HG02571 (cell line): ENCODE results near the gene PCGF3.
"Not testable (repeated sequence)": the region's sequence is repeated elsewhere in the genome, so short reads cannot be mapped to it uniquely, and the experiment has no call there.

ENCODE experiments used
- ATAC-seq: cut with Tn5 transposase; IDR thresholded peaks from one replicate; pipeline ENCODE4 v1.9.1; 2021; ENCODE audit warnings: mild to moderate bottlenecking, moderate library complexity; ENCODE audit not compliant: unreplicated experiment

PCGF3 gene

DNA sequence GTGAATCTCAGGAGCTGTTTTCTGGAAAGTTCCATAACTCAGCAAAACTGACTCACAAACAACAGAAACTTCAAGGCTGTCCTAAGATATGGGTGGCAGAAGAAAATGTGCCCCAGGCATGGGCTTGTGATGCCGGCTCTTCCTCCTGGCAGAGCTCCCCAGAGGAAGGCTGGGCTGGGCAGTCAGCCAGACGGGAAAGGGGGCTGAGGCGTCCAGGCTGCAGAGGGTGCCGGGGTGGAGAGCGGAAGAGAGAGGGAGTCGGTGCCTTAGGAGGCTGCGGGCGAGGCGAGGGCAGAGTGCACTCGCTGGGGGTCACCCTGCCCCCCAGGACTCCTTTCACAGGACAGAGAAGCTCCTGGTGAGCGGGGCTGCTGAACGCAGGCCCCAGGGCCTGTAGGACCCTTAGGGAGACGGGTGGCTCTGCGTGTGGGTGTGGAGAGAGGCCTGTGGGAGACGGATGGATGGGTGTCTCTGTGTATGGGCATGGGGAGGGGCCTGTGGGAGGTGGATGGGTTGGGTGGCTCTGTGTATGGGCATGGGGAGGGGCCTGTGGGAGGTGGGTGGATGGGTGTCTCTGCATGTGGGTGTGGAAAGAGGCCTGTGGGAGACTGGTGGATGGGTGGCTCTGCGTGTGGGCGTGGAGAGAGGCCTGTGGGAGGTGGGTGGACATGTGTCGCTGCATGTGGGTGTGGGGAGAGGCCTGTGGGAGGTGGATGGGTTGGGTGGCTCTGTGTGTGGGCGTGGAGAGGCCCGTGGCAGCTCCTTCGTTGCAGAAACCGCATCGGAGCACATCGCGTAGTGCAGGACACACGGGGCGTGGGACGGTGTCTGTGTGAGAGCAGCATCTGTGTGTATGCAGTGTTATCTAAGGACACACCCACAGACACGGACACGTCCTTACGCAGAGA, 15.9 kb downstream of the PCGF3 start:
- no peak for ATAC-seq

DNA sequence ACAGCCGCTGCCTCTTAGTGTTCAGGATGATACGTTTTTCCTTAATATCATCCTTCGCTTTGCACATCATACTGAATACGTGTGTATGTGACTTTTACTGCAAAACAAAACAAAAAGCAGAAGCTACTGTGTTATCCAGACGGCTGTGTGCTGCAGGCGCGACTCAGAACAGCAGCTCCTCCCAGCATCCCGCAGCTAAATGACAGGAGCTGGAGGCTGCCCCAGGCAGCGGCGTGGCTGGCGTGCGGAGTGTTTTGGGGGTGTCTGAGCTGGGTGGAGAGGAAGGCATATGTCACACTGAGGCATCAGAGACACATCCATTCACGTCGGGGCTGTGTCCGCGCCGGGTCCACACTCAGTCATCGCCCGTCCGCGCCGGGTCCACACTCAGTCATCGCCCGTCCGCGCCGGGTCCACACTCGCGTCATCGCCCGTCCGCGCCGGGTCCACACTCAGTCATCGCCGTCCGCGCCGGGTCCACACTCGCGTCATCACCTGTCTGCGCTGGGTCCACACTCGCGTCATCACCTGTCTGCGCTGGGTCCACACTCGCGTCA, 16.6 kb downstream of the PCGF3 start:
- ATAC-seq: no peak

DNA sequence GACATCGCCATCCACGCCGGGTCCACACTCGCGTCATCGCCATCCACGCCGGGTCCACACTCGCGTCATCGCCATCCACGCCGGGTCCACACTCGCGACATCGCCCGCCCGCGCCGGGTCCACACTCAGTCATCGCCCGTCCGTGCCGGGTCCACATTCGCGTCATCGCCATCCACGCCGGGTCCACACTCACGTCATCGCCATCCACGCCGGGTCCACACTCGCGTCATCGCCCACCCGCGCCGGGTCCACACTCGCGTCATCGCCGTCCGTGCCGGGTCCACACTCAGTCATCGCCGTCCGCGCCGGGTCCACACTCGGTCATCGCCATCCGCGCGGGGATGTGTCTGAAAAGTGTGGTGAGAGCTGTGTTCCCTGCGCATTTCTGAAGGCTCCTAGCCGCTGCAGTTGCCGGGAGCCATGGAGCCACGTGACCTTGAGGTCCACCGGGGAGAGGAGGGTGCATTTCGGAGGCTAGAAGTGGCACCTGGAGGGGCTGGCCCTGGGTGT, 17.3 kb downstream of the PCGF3 start:
- ATAC-seq: no peak

DNA sequence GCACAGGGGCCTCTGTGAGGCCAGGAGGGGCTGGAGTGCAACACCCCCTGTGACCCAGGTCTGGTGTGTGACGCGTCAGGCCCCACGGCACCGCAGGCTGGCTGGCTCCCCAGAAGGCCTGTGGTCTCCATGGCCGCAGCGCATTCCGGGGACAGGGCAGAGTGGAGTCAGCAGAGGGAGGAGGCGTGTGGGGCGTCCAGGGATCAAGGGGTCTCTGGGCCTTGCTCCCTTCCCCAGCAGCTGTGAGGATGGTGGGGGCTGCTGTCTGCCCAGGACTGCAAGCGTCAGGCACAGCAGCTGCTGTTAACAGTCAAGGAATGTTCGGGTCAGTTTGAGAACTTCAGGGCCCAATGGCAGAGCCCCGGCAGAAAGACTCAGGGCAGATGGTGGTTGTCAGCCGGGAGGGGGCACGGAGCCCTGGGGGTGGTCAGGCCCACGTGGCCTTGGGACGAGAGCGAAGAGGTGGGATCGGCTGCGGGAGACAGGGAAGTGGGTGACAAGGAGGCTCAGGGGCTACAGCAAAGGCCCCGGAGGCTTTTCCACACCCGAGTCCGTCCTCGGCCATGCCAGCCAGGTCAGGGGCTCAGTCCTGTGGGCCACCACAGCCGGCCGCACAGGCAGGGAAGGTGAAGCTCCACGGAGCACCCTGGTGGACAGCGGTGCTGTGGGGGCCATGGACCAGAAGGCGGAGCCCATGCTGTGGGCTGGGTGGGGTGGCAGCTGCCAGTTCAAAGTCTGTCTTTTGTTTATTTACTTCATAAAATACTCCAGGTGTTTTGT, 18.3 kb downstream of the PCGF3 start:
- no peak for ATAC-seq

DNA sequence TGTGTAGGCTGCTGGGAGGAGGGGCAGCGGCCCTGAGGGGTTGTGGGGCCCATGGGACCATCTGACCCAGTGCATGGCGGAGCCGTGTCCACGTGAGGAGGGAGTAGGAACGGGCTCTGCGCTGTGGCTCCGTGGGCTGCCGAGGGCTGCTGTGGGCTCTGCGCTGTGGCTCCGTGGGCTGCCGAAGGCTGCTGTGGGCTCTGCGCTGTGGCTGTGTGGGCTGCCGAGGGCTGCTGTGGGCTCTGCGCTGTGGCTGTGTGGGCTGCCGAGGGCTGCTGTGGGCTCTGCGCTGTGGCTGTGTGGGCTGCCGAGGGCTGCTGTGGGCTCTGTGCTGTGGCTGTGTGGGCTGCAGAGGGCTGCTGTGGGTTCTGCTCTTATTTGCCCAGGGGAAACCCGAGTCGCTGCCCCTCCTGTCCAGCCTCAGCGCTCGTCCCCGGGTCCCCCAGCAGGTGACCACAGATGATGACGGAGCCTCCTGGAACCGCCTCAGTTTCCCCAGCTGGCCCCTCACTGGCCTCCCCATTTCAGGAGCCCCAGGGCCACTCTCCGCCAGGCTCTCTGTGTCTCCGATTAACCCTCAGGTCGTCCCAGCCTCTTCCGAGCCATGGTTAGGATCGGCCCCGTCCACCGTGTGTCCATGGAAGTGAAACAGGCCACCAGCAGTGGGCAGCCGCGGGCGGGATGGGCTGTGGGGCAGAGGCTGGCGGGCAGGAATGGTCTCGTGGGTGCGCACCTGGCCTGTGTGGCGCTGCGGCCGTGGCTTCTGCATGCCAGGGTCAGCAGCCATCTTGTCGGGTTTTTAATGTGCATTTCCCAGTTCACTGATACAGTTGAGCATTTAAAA, 20.0 kb downstream of the PCGF3 start:
- no peak for ATAC-seq

DNA sequence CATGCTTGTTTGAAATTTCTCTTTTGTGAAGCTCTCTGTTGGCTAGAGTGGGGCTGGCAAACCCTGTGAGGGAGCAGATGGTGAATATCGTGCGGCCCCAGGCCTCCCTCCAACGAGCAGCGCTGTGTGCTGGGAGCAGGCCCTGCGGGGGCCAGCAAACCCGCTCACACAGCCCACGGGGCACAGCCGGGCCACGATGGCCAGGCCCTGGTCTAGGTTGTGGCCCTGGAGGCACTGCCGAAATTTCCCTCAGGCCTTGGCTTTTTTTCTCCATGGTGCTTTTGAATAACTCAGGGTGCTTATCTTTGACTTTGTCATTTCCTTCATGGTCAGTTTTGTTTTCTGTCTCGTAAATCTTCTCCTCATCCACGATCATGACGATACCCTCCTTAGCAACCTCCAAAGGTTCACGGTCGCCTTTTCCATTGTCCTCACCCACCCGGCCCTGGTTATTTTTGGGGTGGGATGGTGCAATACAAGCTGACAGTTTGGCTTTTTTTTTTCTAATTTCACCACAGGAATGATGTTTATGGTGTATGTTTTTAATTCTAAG, 20.7 kb downstream of the PCGF3 start:
- no peak for ATAC-seq

DNA sequence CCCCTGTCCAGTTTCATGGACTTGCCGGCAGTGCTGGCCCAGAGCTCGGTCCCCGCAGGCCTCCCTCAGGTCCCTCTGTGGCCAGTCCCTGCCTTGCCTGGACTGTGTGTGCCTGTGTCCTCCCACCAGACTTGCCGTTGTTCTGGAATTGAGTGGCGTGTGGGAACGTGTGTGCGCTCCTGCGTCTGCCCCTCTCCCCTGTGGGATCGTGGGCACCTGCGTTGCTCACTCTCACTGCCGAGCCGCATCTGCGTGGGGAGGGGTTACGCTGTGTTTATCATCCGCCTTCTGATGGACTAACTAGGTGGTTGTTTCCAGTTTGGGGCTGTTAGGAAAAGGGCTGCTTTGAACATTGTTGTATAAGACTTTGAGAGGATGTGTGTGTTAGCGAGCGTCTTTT, 21.2 kb downstream of the PCGF3 start:
- no peak for ATAC-seq

DNA sequence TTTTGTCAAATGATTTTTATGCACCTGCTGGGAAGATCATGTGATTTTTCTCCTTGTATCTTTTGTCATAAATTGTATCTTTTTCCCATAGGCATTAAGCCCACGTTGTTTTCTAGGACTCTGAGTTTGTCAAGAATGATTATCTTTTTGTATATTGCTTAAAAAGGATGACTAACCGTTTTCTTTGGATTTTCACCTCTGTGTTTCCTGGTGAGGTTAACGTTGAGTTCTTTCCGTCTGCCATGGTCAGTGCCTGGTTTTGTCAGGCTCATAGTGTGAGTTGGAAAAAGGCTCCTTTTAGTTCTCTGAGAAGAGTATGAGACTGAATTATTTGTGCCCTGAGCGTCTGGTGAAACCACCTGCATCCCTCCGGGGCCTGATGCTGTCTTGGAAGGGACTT, 21.9 kb downstream of the PCGF3 start:
- no peak for ATAC-seq

DNA sequence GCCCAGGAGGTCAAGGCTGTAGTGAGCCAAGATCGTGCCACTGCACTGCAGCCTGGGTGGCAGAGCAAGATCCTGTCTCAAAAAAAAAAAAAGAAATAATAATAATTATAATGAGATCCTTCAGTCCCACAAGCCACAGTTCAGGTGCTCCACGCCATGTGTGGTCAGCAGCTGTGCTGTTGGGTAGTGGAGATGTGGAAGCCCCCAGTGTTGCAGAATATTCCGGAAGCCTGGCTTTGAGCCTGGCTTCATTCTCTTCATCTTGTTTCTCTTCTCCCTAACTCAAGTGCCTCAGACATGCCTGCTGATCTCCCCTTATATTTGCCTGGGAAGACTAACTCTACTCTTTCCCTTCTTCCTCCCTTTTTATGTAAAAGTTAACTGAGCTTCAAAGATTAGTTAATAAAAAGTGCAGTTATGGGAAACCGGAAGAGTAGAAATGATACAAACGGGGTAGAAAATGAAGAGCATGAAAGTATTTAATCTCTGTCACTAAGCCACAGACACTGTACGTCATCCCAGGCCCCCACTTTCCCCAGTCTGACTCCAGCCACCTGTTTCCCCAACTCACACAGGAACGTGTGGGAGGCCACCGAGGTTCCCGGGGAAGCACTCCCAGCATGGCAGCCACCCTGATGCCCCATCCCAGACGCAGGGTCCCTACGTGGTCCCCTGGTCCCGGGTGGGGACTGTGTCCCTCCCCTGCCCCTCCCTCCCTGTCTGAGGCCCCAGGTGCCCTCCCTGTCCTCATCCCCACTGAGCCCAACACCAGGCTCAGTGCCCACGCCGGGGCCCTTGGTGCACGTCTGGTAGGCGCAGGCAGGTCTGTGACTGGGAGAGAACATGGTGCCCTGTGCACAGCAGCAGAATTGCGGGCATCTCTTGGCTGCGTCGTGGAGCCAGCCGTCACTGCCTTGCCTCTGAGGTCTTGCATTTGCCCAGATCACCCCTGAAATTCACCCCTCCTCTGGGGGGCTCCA, 24.0 kb downstream of the PCGF3 start:
- no peak for ATAC-seq

DNA sequence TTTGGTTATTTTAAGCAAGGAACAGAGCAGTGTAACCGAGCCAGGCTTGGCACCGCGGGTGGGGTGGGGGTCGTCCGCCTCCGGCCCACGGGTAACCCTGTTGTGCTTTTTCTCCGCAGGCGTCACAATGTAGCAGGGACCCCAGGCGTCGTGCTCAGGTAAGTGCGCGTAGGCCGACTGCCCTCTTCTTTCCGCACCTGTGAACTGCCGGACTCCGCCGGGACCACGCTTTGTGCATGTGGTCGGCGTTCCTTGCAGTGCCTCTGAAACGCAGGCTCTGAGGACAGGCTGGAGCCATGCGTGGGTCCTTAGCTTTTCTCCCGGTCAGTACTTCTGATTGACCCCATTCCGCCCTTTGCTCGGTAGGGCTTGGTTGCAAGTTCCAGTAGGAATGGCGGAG, 24.9 kb downstream of the PCGF3 start:
- ATAC-seq: no peak

DNA sequence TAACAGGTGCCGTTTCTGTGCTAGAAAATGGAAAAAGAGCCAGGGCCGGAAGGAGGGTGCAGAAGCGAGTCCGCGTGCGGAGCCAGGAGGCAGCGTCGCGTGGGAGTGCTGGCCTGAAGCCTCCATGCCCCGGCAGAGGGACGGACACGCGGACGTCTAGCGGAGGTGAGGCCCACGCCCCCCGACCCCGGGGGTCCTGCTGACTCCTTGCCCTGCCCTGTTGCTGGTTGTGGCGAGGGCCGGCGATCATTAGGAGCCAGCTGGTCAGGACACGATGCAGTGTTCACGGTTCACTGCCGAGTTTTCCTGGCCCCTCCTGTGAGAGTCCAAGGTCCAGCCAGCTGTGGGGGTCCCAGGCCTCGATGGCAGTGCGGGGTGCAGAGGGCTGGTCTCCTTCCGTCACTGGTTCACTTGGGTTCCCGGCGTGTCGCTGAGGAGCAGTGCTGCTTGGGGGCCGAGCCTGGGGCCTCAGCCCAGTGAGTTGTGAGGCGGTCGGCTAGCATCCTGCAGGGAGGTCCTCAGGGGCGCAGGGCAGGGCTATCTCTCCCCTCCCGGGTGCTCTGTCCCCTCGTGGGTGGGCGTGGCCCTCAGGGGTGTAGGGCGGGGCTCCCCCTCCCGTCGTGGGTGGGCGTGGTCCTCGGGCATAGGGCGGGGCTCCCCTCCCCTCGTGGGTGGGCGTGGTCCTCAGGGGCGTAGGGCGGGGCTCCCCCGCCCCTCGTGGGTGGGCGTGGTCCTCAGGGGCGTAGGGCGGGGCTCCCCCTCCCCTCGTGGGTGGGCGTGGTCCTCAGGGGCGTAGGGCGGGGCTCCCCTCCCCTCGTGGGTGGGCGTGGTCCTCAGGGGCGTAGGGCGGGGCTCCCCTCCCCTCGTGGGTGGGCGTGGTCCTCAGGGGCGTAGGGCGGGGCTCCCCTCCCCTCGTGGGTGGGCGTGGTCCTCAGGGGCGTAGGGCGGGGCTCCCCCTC, 25.6 kb downstream of the PCGF3 start:
- not testable (repeated sequence) for ATAC-seq

DNA sequence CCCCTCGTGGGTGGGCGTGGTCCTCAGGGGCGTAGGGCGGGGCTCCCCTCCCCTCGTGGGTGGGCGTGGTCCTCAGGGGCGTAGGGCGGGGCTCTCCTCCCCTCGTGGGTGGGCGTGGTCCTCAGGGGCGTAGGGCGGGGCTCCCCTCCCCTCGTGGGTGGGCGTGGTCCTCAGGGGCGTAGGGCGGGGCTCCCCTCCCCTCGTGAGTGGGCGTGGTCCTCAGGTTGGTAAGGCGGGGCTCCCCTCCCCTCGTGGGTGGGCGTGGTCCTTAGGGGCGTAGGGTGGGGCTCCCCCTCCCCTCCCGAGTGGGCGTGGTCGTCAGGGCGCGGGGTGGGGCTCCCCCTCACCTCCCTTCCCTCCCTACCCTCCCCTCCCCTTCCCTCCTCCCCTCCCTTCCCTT, 26.3 kb downstream of the PCGF3 start:
- not testable (repeated sequence) for ATAC-seq

DNA sequence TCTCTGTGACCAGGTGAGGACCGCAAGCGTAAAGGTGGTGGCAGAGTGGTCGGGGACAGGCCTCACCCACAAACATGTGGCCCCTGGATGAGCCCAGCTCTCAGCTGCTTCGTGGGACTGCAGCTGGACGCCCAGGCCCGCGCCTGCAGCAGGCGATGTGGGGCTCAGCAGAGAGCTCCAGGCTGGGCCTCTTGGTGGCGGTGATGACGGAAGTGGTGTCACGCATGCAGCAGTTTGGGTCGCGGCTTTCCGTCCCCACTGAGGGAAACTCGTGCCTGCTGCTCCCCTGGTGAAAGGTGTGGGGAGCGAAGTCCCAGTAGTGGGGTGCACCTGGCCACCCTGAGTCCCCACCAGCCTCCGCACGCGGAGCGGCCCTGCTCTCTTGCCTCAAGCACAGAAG, 26.9 kb downstream of the PCGF3 start:
- no peak for ATAC-seq

DNA sequence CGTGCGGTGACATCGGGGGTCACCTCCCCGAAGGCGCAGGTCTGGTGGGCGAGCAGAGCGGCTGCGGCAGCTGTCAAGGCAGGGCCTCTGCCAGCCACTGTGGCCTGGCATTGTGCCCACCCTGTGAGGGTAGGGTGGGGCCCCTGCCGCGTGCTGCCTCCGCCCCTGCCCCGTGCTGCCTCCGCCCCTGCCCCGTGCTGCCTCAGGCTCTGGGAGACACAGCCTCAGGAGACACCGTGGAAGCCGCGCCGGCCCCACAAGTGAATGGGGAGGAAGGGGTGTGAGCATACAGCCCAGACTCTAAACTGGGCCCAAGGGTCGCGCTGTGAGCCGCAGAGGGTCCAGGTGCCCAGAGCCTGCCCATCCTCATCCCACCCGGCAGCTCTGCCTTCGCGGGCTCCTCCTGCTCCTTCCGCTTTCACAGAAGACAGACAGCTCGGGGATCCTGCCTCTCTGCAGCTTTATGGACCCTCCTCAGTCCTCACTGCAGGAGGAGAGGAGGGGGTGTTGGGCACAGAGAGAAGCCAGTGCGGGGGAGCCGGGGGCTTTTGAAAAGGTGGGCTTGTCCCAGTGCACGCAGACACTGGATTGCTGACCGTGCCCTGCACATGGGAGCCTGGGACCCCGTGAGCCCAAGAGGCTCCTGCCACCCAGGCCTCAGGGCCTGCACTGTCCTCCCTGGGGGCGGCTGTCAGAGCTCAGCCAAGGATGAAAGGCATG, 27.4 kb downstream of the PCGF3 start:
- no peak for ATAC-seq

DNA sequence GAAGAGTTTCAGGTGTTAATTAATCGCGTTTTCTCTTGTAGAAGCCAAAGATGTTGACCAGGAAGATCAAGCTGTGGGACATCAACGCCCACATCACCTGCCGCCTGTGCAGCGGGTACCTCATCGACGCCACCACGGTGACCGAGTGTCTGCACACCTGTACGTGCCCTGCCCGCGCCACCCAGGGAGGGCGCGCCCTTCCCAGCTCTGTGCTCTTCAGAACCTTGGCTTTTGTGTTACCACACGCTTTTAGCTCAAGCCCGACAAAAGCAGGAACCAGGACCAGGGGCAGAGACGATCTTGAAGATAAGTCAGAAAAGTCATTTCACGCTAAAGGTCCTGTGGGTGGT, 28.0 kb downstream of the PCGF3 start:
- no peak for ATAC-seq

DNA sequence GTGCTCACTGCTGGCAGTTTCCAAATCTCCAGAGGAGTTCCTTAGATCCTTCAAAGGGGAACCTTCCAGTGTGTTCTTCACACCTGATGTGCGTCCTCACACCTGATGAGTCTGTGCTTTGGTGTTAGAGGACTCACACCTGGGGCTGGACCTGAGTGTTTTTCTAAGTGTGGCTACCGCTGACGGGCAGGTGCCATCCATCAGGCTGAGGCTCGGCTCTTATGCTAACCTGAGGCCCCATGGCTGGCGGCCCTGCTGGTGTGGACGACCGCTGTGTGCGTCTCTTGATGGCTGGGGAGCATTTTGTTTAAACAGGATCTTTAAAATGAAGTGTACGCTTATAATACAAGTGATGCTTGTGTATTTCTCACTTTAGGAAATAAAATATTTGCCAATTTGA, 28.4 kb downstream of the PCGF3 start:
- ATAC-seq: no peak

DNA sequence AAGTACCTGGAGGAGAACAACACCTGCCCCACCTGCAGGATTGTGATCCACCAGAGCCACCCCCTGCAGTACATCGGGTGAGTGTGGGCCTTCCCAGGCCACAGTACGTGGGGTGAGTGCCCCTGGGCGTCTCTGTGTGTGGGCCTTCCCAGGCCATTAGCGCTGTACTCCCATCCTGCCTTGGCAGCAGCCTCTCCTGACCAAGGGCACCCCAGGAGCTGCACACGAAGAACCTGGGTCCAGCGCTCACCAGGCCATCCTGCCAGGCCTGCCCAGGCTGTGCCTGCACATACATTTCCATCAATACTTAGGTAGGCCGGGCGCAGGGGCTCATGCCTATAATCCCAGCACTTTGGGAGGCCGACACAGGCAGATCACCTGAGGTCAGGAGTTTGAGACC, 29.3 kb downstream of the PCGF3 start:
- no peak for ATAC-seq

DNA sequence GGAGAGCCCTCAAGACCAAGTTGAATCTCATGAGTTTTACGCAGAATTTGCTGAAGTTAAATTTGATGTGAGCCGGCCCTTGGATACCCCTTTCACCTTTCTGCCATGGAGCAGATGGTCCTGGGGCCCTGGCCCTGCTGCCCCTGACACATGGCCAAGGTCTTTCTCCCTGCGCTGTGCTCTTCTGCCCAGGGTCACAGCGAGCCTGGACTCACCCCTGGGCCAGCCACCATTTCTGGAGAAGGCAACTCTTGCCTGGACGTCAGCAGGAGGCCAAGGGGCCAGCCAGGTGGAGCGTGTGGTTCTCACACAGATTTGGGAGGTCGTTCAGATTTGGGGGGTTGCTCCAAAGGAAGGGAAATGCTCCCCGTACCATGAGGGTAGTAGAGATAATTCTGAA, 30.0 kb downstream of the PCGF3 start:
- no peak for ATAC-seq
